Measurements from ENCODE around the gene GPX5. TPM values are rescaled to one million over a fixed set of nuclear protein-coding genes. Genes with fewer than 3 reads are reported as not detected.

Gene GPX5
- total and polyA plus RNA-seq, 10 of the 15 experiments (the other 5 are each of a cell fraction or from before 2014, with no cell fraction given): not detected

DNA sequence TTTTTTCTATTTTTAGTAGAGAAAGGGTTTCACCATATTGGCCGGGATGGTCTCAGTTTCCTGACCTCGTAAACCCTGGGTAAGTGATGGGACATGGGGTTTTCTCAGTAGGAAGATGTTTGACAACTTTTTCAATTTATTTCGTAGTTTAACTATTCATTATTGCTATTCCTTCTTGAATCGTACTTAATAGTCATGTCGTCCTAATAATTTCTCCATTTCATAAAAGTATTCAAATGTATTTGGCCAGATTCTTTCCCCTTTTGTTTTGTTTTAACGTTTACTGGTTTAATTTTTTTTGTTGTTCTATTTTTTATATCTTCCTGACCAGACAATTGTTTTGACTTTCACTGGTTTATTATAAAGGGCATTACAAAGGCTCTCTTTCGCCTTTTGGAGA is 16.3 kb downstream of the GPX5 start (continued):
- no peak for TF ChIP-seq STAT3 (IDR thresholded peaks at IDR 0.05; ENCODE audit: low read depth, low read length)
- no peak for TF ChIP-seq ZNF207 (IDR thresholded peaks at IDR 0.05; ENCODE audit: borderline replicate concordance)
- TF ChIP-seq, protein P1, sequence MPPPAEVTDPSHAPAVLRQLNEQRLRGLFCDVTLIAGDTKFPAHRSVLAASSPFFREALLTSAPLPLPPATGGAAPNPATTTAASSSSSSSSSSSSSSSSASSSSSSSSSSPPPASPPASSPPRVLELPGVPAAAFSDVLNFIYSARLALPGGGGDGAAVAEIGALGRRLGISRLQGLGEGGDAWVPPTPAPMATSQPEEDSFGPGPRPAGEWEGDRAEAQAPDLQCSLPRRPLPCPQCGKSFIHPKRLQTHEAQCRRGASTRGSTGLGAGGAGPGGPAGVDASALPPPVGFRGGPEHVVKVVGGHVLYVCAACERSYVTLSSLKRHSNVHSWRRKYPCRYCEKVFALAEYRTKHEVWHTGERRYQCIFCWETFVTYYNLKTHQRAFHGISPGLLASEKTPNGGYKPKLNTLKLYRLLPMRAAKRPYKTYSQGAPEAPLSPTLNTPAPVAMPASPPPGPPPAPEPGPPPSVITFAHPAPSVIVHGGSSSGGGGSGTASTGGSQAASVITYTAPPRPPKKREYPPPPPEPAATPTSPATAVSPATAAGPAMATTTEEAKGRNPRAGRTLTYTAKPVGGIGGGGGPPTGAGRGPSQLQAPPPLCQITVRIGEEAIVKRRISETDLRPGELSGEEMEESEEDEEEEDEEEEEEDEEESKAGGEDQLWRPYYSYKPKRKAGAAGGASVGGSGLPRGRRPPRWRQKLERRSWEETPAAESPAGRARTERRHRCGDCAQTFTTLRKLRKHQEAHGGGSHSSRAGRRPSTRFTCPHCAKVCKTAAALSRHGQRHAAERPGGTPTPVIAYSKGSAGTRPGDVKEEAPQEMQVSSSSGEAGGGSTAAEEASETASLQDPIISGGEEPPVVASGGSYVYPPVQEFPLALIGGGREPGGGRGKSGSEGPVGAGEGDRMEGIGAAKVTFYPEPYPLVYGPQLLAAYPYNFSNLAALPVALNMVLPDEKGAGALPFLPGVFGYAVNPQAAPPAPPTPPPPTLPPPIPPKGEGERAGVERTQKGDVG (CRISPR knock-in tag; IDR thresholded peaks at IDR 0.05): no peak
- TF ChIP-seq ZNF217 (IDR thresholded peaks at IDR 0.05): no peak
- no peak for TF ChIP-seq POLR2A (IDR thresholded peaks at IDR 0.05; ENCODE audit: low read depth, low read length)
- TF ChIP-seq, protein P2, sequence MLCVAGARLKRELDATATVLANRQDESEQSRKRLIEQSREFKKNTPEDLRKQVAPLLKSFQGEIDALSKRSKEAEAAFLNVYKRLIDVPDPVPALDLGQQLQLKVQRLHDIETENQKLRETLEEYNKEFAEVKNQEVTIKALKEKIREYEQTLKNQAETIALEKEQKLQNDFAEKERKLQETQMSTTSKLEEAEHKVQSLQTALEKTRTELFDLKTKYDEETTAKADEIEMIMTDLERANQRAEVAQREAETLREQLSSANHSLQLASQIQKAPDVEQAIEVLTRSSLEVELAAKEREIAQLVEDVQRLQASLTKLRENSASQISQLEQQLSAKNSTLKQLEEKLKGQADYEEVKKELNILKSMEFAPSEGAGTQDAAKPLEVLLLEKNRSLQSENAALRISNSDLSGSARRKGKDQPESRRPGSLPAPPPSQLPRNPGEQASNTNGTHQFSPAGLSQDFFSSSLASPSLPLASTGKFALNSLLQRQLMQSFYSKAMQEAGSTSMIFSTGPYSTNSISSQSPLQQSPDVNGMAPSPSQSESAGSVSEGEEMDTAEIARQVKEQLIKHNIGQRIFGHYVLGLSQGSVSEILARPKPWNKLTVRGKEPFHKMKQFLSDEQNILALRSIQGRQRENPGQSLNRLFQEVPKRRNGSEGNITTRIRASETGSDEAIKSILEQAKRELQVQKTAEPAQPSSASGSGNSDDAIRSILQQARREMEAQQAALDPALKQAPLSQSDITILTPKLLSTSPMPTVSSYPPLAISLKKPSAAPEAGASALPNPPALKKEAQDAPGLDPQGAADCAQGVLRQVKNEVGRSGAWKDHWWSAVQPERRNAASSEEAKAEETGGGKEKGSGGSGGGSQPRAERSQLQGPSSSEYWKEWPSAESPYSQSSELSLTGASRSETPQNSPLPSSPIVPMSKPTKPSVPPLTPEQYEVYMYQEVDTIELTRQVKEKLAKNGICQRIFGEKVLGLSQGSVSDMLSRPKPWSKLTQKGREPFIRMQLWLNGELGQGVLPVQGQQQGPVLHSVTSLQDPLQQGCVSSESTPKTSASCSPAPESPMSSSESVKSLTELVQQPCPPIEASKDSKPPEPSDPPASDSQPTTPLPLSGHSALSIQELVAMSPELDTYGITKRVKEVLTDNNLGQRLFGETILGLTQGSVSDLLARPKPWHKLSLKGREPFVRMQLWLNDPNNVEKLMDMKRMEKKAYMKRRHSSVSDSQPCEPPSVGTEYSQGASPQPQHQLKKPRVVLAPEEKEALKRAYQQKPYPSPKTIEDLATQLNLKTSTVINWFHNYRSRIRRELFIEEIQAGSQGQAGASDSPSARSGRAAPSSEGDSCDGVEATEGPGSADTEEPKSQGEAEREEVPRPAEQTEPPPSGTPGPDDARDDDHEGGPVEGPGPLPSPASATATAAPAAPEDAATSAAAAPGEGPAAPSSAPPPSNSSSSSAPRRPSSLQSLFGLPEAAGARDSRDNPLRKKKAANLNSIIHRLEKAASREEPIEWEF (IDR thresholded peaks at IDR 0.05; ENCODE audit: insufficient replicate concordance, low read depth, low read length): no peak
- TF ChIP-seq ZNF622 (IDR thresholded peaks at IDR 0.05): no peak
